SK-N-SH (cell line): ENCODE measurements around the gene HPDL. TPM values are rescaled to one million over a fixed set of nuclear protein-coding genes. Genes with fewer than 3 reads are reported as not detected.

ENCODE experiments used
- CTCF ChIA-PET: fragments of 300-600, 350-600 bp; formaldehyde crosslinking; extraction: SDS; loops from one replicate; lab custom pipeline; 2021; lab: Yijun Ruan, JAX
- POLR2A ChIA-PET: fragments of 350-600 bp; sonication (Branson Sonifier 250); formaldehyde crosslinking; extraction: SDS; loops from one replicate; lab custom pipeline; 2020; ENCODE audit warnings: antibody characterized with exemption, inconsistent platforms; lab: Yijun Ruan, JAX
- DNase-seq: peaks from one replicate; pipeline ENCODE4 v3.0.0; 2012
- H2AFZ ChIP-seq: fragments of 200-600 bp; sonication (generic); 2 replicates; pipeline ENCODE4 v1.8.1; 2016; ENCODE audit warnings: antibody characterized with exemption, mild to moderate bottlenecking, low read depth
- H3F3A ChIP-seq: fragments of 200-600 bp; sonication (generic); replicated peaks from 2 replicates; pipeline ENCODE3; 2016; ENCODE audit warnings: antibody characterized with exemption, mild to moderate bottlenecking; ENCODE audit not compliant: insufficient read depth
- H3K27ac ChIP-seq, 2 experiments: fragments of 200-500 bp in 1 of 2; fragments of 200-600 bp in 1 of 2; sonication (Bioruptor generic) in 1 of 2; sonication (generic), shearing (Covaris generic) in 1 of 2; 2 replicates each; pipeline versions ENCODE4 v1.5.1 to v1.6.1; 2014 to 2016; ENCODE audit warnings: low read depth in 2 of 2, inconsistent platforms in 1 of 2, low read length in 1 of 2, mild to moderate bottlenecking in 1 of 2, mixed read lengths in 1 of 2
- H3K27me3 ChIP-seq: fragments of 200-600 bp; sonication (generic), shearing (Covaris generic); 2 replicates; pipeline ENCODE4 v1.6.1; 2016; ENCODE audit warnings: mixed run types; ENCODE audit not compliant: insufficient read depth
- H3K36me3 ChIP-seq, 2 experiments: fragments of 200-500 bp in 1 of 2; fragments of 200-600 bp in 1 of 2; sonication (Bioruptor generic) in 1 of 2; sonication (generic) in 1 of 2; replicated peaks in 1 of 2; 2 replicates each; pipeline versions ENCODE3 to v1.5.1; 2014 to 2016; ENCODE audit warnings: low read length in 1 of 2, mild to moderate bottlenecking in 1 of 2; ENCODE audit not compliant: insufficient read depth in 2 of 2, control insufficient read depth in 1 of 2
- H3K4me1 ChIP-seq, 2 experiments: fragments of 200-500 bp in 1 of 2; fragments of 200-600 bp in 1 of 2; sonication (Bioruptor generic) in 1 of 2; sonication (generic), shearing (Covaris generic) in 1 of 2; 2 replicates each; pipeline versions ENCODE4 v1.5.1 to v1.6.1; 2014 to 2016; ENCODE audit warnings: low read depth in 1 of 2, low read length in 1 of 2, mixed run types in 1 of 2; ENCODE audit not compliant: insufficient read depth in 2 of 2, control insufficient read depth in 1 of 2
- H3K4me2 ChIP-seq: fragments of 200-600 bp; sonication (generic), shearing (Covaris generic); 2 replicates; pipeline ENCODE4 v1.6.1; 2017; ENCODE audit warnings: mixed run types
- H3K4me3 ChIP-seq, 2 experiments: fragments of 200-500 bp in 1 of 2; fragments of 200-600 bp in 1 of 2; sonication (Bioruptor generic) in 1 of 2; sonication (generic), shearing (Covaris generic) in 1 of 2; 2 replicates each; pipeline versions ENCODE4 v1.5.1 to v1.8.1; 2014 to 2016; ENCODE audit warnings: low read depth in 2 of 2, inconsistent platforms in 1 of 2, low read length in 1 of 2, mild to moderate bottlenecking in 1 of 2, mixed read lengths in 1 of 2, moderate library complexity in 1 of 2
- H3K79me2 ChIP-seq: fragments of 200-600 bp; sonication (generic); 2 replicates; pipeline ENCODE4 v1.8.1; 2017; ENCODE audit warnings: mild to moderate bottlenecking; ENCODE audit not compliant: insufficient read depth
- H3K9ac ChIP-seq: fragments of 200-600 bp; sonication (generic); 2 replicates; pipeline ENCODE4 v1.6.1; 2017; ENCODE audit warnings: mixed run types
- H3K9me2 ChIP-seq: fragments of 200-600 bp; sonication (generic); 2 replicates; pipeline ENCODE4 v1.6.1; 2017; ENCODE audit warnings: mixed run types
- H3K9me3 ChIP-seq: fragments of 200-600 bp; sonication (generic); 2 replicates; pipeline ENCODE4 v1.6.1; 2017; ENCODE audit warnings: mixed run types, mild to moderate bottlenecking, moderate library complexity
- H4K20me1 ChIP-seq: fragments of 200-600 bp; sonication (generic); 2 replicates; pipeline ENCODE4 v1.6.1; 2017; ENCODE audit warnings: mild to moderate bottlenecking, mixed run types; ENCODE audit not compliant: insufficient read depth
- CHD2 ChIP-seq: fragments of 150-350 bp; IDR thresholded peaks from 2 replicates; pipeline ENCODE4 v1.6.1; 2018; ENCODE audit warnings: low read length; ENCODE audit not compliant: partially characterized antibody
- CTCF ChIP-seq: fragments of 200-600 bp; sonication (generic); IDR thresholded peaks from 2 replicates; pipeline ENCODE4 v1.6.1; 2017; ENCODE audit warnings: antibody characterized with exemption, mild to moderate bottlenecking, moderate library complexity
- FOXM1 ChIP-seq: IDR thresholded peaks from 2 replicates; pipeline ENCODE4 v1.4.0; 2012; ENCODE audit warnings: low read depth, mild to moderate bottlenecking
- GABPA ChIP-seq: IDR thresholded peaks from 2 replicates; pipeline ENCODE4 v1.4.0; 2012; ENCODE audit warnings: low read depth, mild to moderate bottlenecking
- GATA2 ChIP-seq: sonication (generic); formaldehyde crosslinking; IDR thresholded peaks from 2 replicates; pipeline ENCODE4 v1.5.0; 2020; ENCODE audit warnings: mild to moderate bottlenecking, missing genetic modification reagents
- MEF2A ChIP-seq: IDR thresholded peaks from 2 replicates; pipeline ENCODE4 v1.4.0; 2012; ENCODE audit warnings: low read depth, borderline replicate concordance
- RAD21 ChIP-seq: IDR thresholded peaks from 2 replicates; pipeline ENCODE4 v1.6.1; 2012; ENCODE audit warnings: mild to moderate bottlenecking, low read length
- RCOR1 ChIP-seq: fragments of 150-350 bp; IDR thresholded peaks from 2 replicates; pipeline ENCODE4 v1.6.1; 2017; ENCODE audit warnings: antibody characterized with exemption, low read length
- RFX5 ChIP-seq: IDR thresholded peaks from 2 replicates; pipeline ENCODE4 v1.6.1; 2012; ENCODE audit warnings: mild to moderate bottlenecking, improper control_type of control experiment, low read length
- RXRA ChIP-seq: IDR thresholded peaks from 2 replicates; pipeline ENCODE4 v1.4.0; 2012; ENCODE audit warnings: low read depth, mild to moderate bottlenecking, borderline replicate concordance
- SMC3 ChIP-seq: IDR thresholded peaks from 2 replicates; pipeline ENCODE4 v1.6.1; 2012; ENCODE audit warnings: low read depth, low read length, improper control_type of control experiment
- USF2 ChIP-seq: fragments of 150-350 bp; IDR thresholded peaks from 2 replicates; pipeline ENCODE4 v1.6.1; 2017; ENCODE audit warnings: antibody characterized with exemption, low read length, low read depth, borderline replicate concordance
- WGBS: methylation state at CpG from one replicate; pipeline ENCODE4 v1.1.6; 2017; ENCODE audit warnings: low lambda C conversion rate; 5-methylcytosine and 5-hydroxymethylcytosine counted together
- polyA plus RNA-seq, 3 experiments: library from polyadenylated mRNA; depleted of rRNA; stranded (reverse); fragments of >200 nt; gene quantifications; 2 replicates each; pipeline ENCODE4 v1.2.3, GENCODE V29; 2012
- TF ChIP-seq, protein P1 (sequence below): IDR thresholded peaks from 2 replicates; pipeline ENCODE4 v1.6.1; 2012; ENCODE audit warnings: mild to moderate bottlenecking, low read depth, low read length, moderate library complexity
- TF ChIP-seq, protein P2 (sequence below): IDR thresholded peaks from 2 replicates; pipeline ENCODE4 v1.4.0; 2012; ENCODE audit warnings: low read depth, borderline replicate concordance
- TF ChIP-seq, protein P3 (sequence below): IDR thresholded peaks from 2 replicates; pipeline ENCODE4; 2012

Gene HPDL
- polyA plus RNA-seq, 1 of the 3 experiments (the other 2 are of a cell fraction) = 0.25 TPM

DNA sequence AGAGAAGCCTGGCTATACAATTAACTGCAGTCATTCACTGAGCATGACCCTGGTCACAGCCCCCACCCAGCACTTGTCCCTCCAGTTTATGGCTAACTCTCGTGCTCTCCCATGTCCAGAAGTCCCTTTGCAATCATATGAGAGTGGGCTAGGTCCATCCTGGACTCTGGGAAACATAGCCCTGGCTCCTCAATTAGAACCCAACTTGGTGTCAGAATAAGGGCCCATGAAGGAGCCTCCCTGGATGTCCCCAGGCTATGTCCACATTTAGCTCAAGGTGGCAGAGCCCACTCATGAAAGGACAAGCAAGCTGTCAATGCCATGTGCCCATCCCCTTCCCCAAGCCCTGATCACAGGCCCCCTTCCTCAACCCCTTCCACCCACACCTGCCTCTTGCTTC, 27.4 kb upstream of the HPDL start:
- Histone ChIP-seq H3K9me2 (no peaks in the 10 kb centered on the region), H3K79me2 (no peaks in the 10 kb centered on the region), H4K20me1 (no peaks in the 10 kb centered on the region), H3K27ac (no peak overlapping the region), H3K4me3 (no peak overlapping the region), H3K9me3 (no peaks in the 10 kb centered on the region), H3K36me3 (no peaks in the 10 kb centered on the region), H3F3A (peaks cover 10% of the 10 kb centered on the region), H3K27me3 (no peaks in the 10 kb centered on the region), H2AFZ (no peak overlapping the region), H3K4me1 (peaks cover 0 to 6% of the 10 kb centered on the region in 2 experiments; a peak in 1 of 4 replicates), H3K9ac (no peak overlapping the region), H3K4me2 (no peak overlapping the region)
- no peak for TF ChIP-seq MEF2A
- no peak for TF ChIP-seq SMC3
- TF ChIP-seq, protein P1, sequence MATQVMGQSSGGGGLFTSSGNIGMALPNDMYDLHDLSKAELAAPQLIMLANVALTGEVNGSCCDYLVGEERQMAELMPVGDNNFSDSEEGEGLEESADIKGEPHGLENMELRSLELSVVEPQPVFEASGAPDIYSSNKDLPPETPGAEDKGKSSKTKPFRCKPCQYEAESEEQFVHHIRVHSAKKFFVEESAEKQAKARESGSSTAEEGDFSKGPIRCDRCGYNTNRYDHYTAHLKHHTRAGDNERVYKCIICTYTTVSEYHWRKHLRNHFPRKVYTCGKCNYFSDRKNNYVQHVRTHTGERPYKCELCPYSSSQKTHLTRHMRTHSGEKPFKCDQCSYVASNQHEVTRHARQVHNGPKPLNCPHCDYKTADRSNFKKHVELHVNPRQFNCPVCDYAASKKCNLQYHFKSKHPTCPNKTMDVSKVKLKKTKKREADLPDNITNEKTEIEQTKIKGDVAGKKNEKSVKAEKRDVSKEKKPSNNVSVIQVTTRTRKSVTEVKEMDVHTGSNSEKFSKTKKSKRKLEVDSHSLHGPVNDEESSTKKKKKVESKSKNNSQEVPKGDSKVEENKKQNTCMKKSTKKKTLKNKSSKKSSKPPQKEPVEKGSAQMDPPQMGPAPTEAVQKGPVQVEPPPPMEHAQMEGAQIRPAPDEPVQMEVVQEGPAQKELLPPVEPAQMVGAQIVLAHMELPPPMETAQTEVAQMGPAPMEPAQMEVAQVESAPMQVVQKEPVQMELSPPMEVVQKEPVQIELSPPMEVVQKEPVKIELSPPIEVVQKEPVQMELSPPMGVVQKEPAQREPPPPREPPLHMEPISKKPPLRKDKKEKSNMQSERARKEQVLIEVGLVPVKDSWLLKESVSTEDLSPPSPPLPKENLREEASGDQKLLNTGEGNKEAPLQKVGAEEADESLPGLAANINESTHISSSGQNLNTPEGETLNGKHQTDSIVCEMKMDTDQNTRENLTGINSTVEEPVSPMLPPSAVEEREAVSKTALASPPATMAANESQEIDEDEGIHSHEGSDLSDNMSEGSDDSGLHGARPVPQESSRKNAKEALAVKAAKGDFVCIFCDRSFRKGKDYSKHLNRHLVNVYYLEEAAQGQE = no peak
- TF ChIP-seq USF2 = no peak
- TF ChIP-seq RFX5 = no peak
- TF ChIP-seq, protein P2, sequence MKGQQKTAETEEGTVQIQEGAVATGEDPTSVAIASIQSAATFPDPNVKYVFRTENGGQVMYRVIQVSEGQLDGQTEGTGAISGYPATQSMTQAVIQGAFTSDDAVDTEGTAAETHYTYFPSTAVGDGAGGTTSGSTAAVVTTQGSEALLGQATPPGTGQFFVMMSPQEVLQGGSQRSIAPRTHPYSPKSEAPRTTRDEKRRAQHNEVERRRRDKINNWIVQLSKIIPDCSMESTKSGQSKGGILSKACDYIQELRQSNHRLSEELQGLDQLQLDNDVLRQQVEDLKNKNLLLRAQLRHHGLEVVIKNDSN = no peak
- no peak for TF ChIP-seq GABPA
- CTCF ChIA-PET = interaction anchor here (0.8 to 14.7 kb wide), 9 partner anchors 8 to 908 kb away, joined by 4 to 470 read pairs (median 7); partner anchors contain the start of genes HECTD3 and UROD
- WGBS = 30% methylated on average over 1 of the region's 1 CpG
- DNase-seq = no peak
- POLR2A ChIA-PET = interaction anchor here (1.8 to 4.6 kb wide), 2 partner anchors 280 to 286 kb away, joined by 10 to 50 read pairs; partner anchors contain the start of genes HECTD3 and UROD

GRCh38 chr1:45299981-45300668, 26.6 kb upstream of the HPDL start:
- WGBS = 10% methylated on average over 4 of the region's 4 CpGs
- no peaks in the 10 kb centered on the region for H4K20me1 ChIP-seq
- no peak overlapping the region for H3K4me3 ChIP-seq
- POLR2A ChIA-PET = interaction anchor here (1.0 to 4.6 kb wide), 3 partner anchors 95 to 287 kb away, joined by 7 to 50 read pairs (median 10); partner anchors contain the start of genes HECTD3 and UROD
- no peaks in the 10 kb centered on the region for H3K9me2 ChIP-seq
- H3K4me1 ChIP-seq = peaks cover 0 to 13% of the 10 kb centered on the region in 2 experiments; a peak in 1 of 4 replicates
- DNase-seq = peak; percentile 66
- H2AFZ ChIP-seq = no peak overlapping the region
- no peak overlapping the region for H3K4me2 ChIP-seq
- no peaks in the 10 kb centered on the region for H3K36me3 ChIP-seq
- H3K9me3 ChIP-seq = no peaks in the 10 kb centered on the region
- H3K27me3 ChIP-seq = no peaks in the 10 kb centered on the region
- CTCF ChIA-PET = interaction anchor here (0.6 to 14.7 kb wide), 39 partner anchors 8 to 909 kb away, joined by 3 to 470 read pairs (median 4); partner anchors contain the start of genes HECTD3, RNU5D-1 and UROD
- H3K9ac ChIP-seq = no peak overlapping the region
- no peak overlapping the region for H3K27ac ChIP-seq
- H3K79me2 ChIP-seq = no peaks in the 10 kb centered on the region
- H3F3A ChIP-seq = peaks cover 10% of the 10 kb centered on the region
- TF ChIP-seq CHD2 (peak; percentile 27), RXRA (no peak), FOXM1 (no peak), CTCF (peak; percentile 86), RAD21 (peak; percentile 97), SMC3 (peak; percentile 78), MEF2A (no peak), USF2 (no peak), GATA2 (CRISPR knock-in tag) (no peak), RCOR1 (no peak)
- TF ChIP-seq, protein P3, sequence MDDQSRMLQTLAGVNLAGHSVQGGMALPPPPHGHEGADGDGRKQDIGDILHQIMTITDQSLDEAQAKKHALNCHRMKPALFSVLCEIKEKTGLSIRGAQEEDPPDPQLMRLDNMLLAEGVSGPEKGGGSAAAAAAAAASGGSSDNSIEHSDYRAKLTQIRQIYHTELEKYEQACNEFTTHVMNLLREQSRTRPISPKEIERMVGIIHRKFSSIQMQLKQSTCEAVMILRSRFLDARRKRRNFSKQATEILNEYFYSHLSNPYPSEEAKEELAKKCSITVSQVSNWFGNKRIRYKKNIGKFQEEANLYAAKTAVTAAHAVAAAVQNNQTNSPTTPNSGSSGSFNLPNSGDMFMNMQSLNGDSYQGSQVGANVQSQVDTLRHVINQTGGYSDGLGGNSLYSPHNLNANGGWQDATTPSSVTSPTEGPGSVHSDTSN = no peak
